GM23248 (cell line): Measurements from ENCODE around the gene TMEM231. TPM values are rescaled to one million over a fixed set of nuclear protein-coding genes. Genes with fewer than 3 reads are reported as not detected.

Experiments
- DNase-seq: peaks from one replicate; pipeline ENCODE4 v3.0.0-alpha.2; 2015
- H2AFZ ChIP-seq: fragments of 200-600 bp; sonication (generic); 2 replicates; pipeline ENCODE4 v1.6.1; 2016; ENCODE audit warnings: antibody characterized with exemption
- H3F3A ChIP-seq: fragments of 200-600 bp; sonication (generic); 2 replicates; pipeline ENCODE4 v1.6.1; 2016; ENCODE audit warnings: mild to moderate bottlenecking, antibody characterized with exemption, mixed run types; ENCODE audit not compliant: insufficient read depth
- H3K27ac ChIP-seq: fragments of 200-600 bp; sonication (generic); 2 replicates; pipeline ENCODE4 v1.5.1; 2016; ENCODE audit warnings: mild to moderate bottlenecking
- H3K27me3 ChIP-seq: fragments of 200-600 bp; sonication (generic); replicated peaks from 2 replicates; pipeline ENCODE4 v1.6.1; 2016; ENCODE audit warnings: mild to moderate bottlenecking; ENCODE audit not compliant: insufficient read depth
- H3K36me3 ChIP-seq: fragments of 200-600 bp; sonication (generic); 2 replicates; pipeline ENCODE4 v1.6.1; 2016; ENCODE audit warnings: low read depth, mild to moderate bottlenecking
- H3K4me1 ChIP-seq: fragments of 200-600 bp; sonication (generic); 2 replicates; pipeline ENCODE4 v1.6.1; 2016; ENCODE audit warnings: mild to moderate bottlenecking; ENCODE audit not compliant: insufficient read depth
- H3K4me2 ChIP-seq: fragments of 200-600 bp; sonication (generic); one replicate; pipeline ENCODE4 v1.6.1; 2016; ENCODE audit warnings: mild to moderate bottlenecking; ENCODE audit not compliant: unreplicated experiment
- H3K4me3 ChIP-seq: fragments of 200-600 bp; sonication (generic); 2 replicates; pipeline ENCODE4 v1.5.1; 2016; ENCODE audit warnings: mild to moderate bottlenecking
- H3K79me2 ChIP-seq: fragments of 200-600 bp; sonication (generic); 2 replicates; pipeline ENCODE4 v1.6.1; 2016; ENCODE audit warnings: mild to moderate bottlenecking; ENCODE audit not compliant: insufficient read depth
- H3K9ac ChIP-seq: fragments of 200-600 bp; sonication (generic); 2 replicates; pipeline ENCODE4 v1.6.1; 2016; ENCODE audit warnings: mild to moderate bottlenecking
- H3K9me2 ChIP-seq: fragments of 200-600 bp; sonication (generic); 2 replicates; pipeline ENCODE4 v1.6.1; 2016; ENCODE audit warnings: mixed run types, mild to moderate bottlenecking, moderate library complexity; ENCODE audit not compliant: insufficient read depth
- H3K9me3 ChIP-seq: fragments of 200-600 bp; sonication (generic); one replicate; pipeline ENCODE4 v1.6.1; 2017; ENCODE audit warnings: low read depth
- H4K20me1 ChIP-seq: fragments of 200-600 bp; sonication (generic); 2 replicates; pipeline ENCODE4 v1.6.0; 2016; ENCODE audit not compliant: insufficient read depth
- EZH2 ChIP-seq: fragments of 200-600 bp; sonication (generic); IDR thresholded peaks from 2 replicates; pipeline ENCODE4 v1.6.1; 2018; ENCODE audit warnings: antibody characterized with exemption, mild to moderate bottlenecking; ENCODE audit not compliant: insufficient read depth, poor library complexity, severe bottlenecking
- EZH2phosphoT487 ChIP-seq: fragments of 200-600 bp; sonication (generic); IDR thresholded peaks from 2 replicates; pipeline ENCODE4 v1.6.1; 2018; ENCODE audit warnings: antibody characterized with exemption, moderate library complexity, mild to moderate bottlenecking, low read depth; ENCODE audit not compliant: insufficient read depth
- WGBS, 2 experiments: methylation state at CpG; one replicate each; pipeline ENCODE4 v1.1.6; 2015 to 2017; ENCODE audit warnings: low lambda C conversion rate in 2 of 2, low coverage in 1 of 2; ENCODE audit errors: missing lambda C conversion rate in 2 of 2; 5-methylcytosine and 5-hydroxymethylcytosine counted together
- in situ Hi-C: fragments of 300-500 bp; cut with MboI; formaldehyde crosslinking; loops from 2 replicates; pipeline ENCODE4 v1.15.0; 2020
- polyA plus RNA-seq: library from polyadenylated mRNA; unstranded; fragments of >200 nt; fragmentation: Nextera tagmentation; extraction: Ambion mirVana; gene quantifications from 2 replicates; pipeline ENCODE4 v1.2.1, GENCODE V29; 2016
- total RNA-seq: library from RNA; depleted of rRNA; stranded (reverse); fragments of >200 nt; shearing (Covaris generic); gene quantifications from 2 replicates; pipeline ENCODE4 v1.2.3, GENCODE V29; 2014

The TMEM231 gene
- total and polyA plus RNA-seq, 2 experiments from 2014 or later = 13.5 to 20.3 TPM

GRCh38 chr16:75578725-75579124 lies 22.7 kb upstream of the TMEM231 start:
- Histone ChIP-seq H3K9me3 (no peaks in the 10 kb centered on the region), H3K27me3 (no peaks in the 10 kb centered on the region), H3K4me2 (no peak overlapping the region), H4K20me1 (no peaks in the 10 kb centered on the region), H3K36me3 (peaks cover 26% of the 10 kb centered on the region), H3F3A (no peaks in the 10 kb centered on the region), H2AFZ (no peak overlapping the region), H3K9me2 (no peaks in the 10 kb centered on the region), H3K9ac (no peak overlapping the region), H3K79me2 (peaks cover 16% of the 10 kb centered on the region; the same call in 1 of the 2 replicates), H3K4me1 (no peaks in the 10 kb centered on the region), H3K4me3 (no peak overlapping the region), H3K27ac (no peak overlapping the region)
- in situ Hi-C loops = no loop called here
- DNase-seq = no peak
- no peak for TF ChIP-seq EZH2
- TF ChIP-seq EZH2phosphoT487 = no peak
- WGBS, 2 experiments = 98 to 99% methylated on average over 2 of the region's 2 CpGs

- Histone ChIP-seq H3K9me2 (no peaks in the 10 kb centered on the region), H3K9me3 (no peaks in the 10 kb centered on the region), H4K20me1 (0 out of 2 replicates have a peak, but pooled peaks cover 3% of the 10 kb centered on the region), H3K4me1 (no peaks in the 10 kb centered on the region), H3K36me3 (peaks cover 32% of the 10 kb centered on the region), H3K27ac (no peak overlapping the region), H3K27me3 (no peaks in the 10 kb centered on the region), H3F3A (no peaks in the 10 kb centered on the region), H2AFZ (no peak overlapping the region), H3K4me3 (no peak overlapping the region), H3K4me2 (no peak overlapping the region), H3K79me2 (peaks cover 21% of the 10 kb centered on the region), H3K9ac (no peak overlapping the region)
- in situ Hi-C loops = no loop called here
- 95 to 98% methylated on average over 7 of the region's 7 CpGs for WGBS, 2 experiments
- TF ChIP-seq EZH2phosphoT487 (no peak), EZH2 (no peak)
- no peak for DNase-seq
Measured at GRCh38 chr16:75578212-75578611, 22.2 kb upstream of the TMEM231 start.

GRCh38 chr16:75576384-75576811 lies 20.3 kb upstream of the TMEM231 start:
- Histone ChIP-seq H3K27me3 (no peaks in the 10 kb centered on the region), H3K4me3 (no peak overlapping the region), H3K27ac (no peak overlapping the region), H3K4me2 (no peak overlapping the region), H3K9me2 (no peaks in the 10 kb centered on the region), H3K36me3 (peaks cover 44% of the 10 kb centered on the region), H3K9me3 (no peaks in the 10 kb centered on the region), H3K4me1 (no peaks in the 10 kb centered on the region), H2AFZ (no peak overlapping the region), H3F3A (no peaks in the 10 kb centered on the region), H3K9ac (no peak overlapping the region), H3K79me2 (peaks cover 37% of the 10 kb centered on the region), H4K20me1 (0 out of 2 replicates have a peak, but pooled peaks cover 4% of the 10 kb centered on the region)
- in situ Hi-C loops = no loop called here
- DNase-seq = no peak
- 56% methylated on average over 3 of the region's 3 CpGs for WGBS, 2 experiments
- no peak for TF ChIP-seq EZH2phosphoT487
- no peak for TF ChIP-seq EZH2

- H3K4me3 ChIP-seq = no peak overlapping the region
- no peak overlapping the region for H3K4me2 ChIP-seq
- TF ChIP-seq EZH2phosphoT487 = no peak
- no peak for TF ChIP-seq EZH2
- H3K36me3 ChIP-seq = peaks cover 48% of the 10 kb centered on the region
- no peaks in the 10 kb centered on the region for H3K9me2 ChIP-seq
- DNase-seq = no peak
- in situ Hi-C loops = no loop called here
- WGBS, 2 experiments = 51 to 55% methylated on average over 3 of the region's 3 CpGs
- H3K9me3 ChIP-seq = no peaks in the 10 kb centered on the region
- 0 out of 2 replicates have a peak, but pooled peaks cover 4% of the 10 kb centered on the region for H4K20me1 ChIP-seq
- H3K79me2 ChIP-seq = peaks cover 41% of the 10 kb centered on the region
- H2AFZ ChIP-seq = no peak overlapping the region
- H3F3A ChIP-seq = no peaks in the 10 kb centered on the region
- no peak overlapping the region for H3K9ac ChIP-seq
- H3K27me3 ChIP-seq = no peaks in the 10 kb centered on the region
- no peaks in the 10 kb centered on the region for H3K4me1 ChIP-seq
- no peak overlapping the region for H3K27ac ChIP-seq
Measured at GRCh38 chr16:75575958-75576357, 19.9 kb upstream of the TMEM231 start.

- no peaks in the 10 kb centered on the region for H3K9me3 ChIP-seq
- no peak for DNase-seq
- TF ChIP-seq EZH2phosphoT487 (no peak), EZH2 (no peak)
- H3K27me3 ChIP-seq = no peaks in the 10 kb centered on the region
- no peaks in the 10 kb centered on the region for H3F3A ChIP-seq
- H3K4me3 ChIP-seq = no peak overlapping the region
- H2AFZ ChIP-seq = no peak overlapping the region
- H3K36me3 ChIP-seq = peaks cover 64% of the 10 kb centered on the region
- in situ Hi-C loops = no loop called here
- H3K9ac ChIP-seq = no peak overlapping the region
- H3K4me1 ChIP-seq = no peaks in the 10 kb centered on the region
- H3K27ac ChIP-seq = no peak overlapping the region
- H4K20me1 ChIP-seq = 0 out of 2 replicates have a peak, but pooled peaks cover 4% of the 10 kb centered on the region
- H3K79me2 ChIP-seq = peaks cover 59% of the 10 kb centered on the region
- H3K4me2 ChIP-seq = no peak overlapping the region
- 59 to 69% methylated on average over 5 of the region's 5 CpGs for WGBS, 2 experiments
- H3K9me2 ChIP-seq = no peaks in the 10 kb centered on the region
Measured at GRCh38 chr16:75573955-75574354, 17.9 kb upstream of the TMEM231 start.
